Natural killer cell (primary cell): ENCODE results near the gene GFOD2. TPM values are rescaled to one million over a fixed set of nuclear protein-coding genes. Genes with fewer than 3 reads are reported as not detected.

Experiments
- ATAC-seq, 3 donors: fragments of 150-1000 bp in 2 of 3; fragments of 200-7000 bp in 1 of 3; cut with Tn5 transposase; 1 replicate in 1 of 3; 2 replicates in 2 of 3; pipeline ENCODE4 v1.10.0; 2021; ENCODE audit warnings: mild to moderate bottlenecking in 2 of 3, moderate library complexity in 2 of 3
- DNase-seq, 2 donors: peaks; one replicate each; pipeline versions ENCODE4 v3.0.0 to v3.0.0-alpha.2; 2013 to 2021; ENCODE audit warnings: mixed read lengths in 1 of 2
- H3K27ac ChIP-seq: one replicate; pipeline ENCODE4 v1.5.1; 2013; ENCODE audit warnings: mild to moderate bottlenecking, low read length
- H3K27me3 ChIP-seq: one replicate; pipeline ENCODE4 v1.6.1; 2013; ENCODE audit warnings: low read length; ENCODE audit not compliant: control insufficient read depth, insufficient read depth
- H3K36me3 ChIP-seq: one replicate; pipeline ENCODE4 v1.6.1; 2013; ENCODE audit warnings: low read length; ENCODE audit not compliant: control insufficient read depth, insufficient read depth
- H3K4me1 ChIP-seq: one replicate; pipeline ENCODE4 v1.6.1; 2013; ENCODE audit warnings: low read length; ENCODE audit not compliant: control insufficient read depth, insufficient read depth
- H3K4me3 ChIP-seq: one replicate; pipeline ENCODE4 v1.5.1; 2013; ENCODE audit warnings: low read length
- H3K9me3 ChIP-seq: one replicate; pipeline ENCODE4 v1.6.1; 2013; ENCODE audit warnings: low read length; ENCODE audit not compliant: control insufficient read depth, insufficient read depth
- H3K27ac Mint-ChIP-seq, 2 donors: one replicate each; pipeline ENCODE4 v1.8.0; 2022; ENCODE audit warnings: mild to moderate bottlenecking in 2 of 2, mixed read lengths in 2 of 2, moderate library complexity in 1 of 2
- H3K27me3 Mint-ChIP-seq, 2 donors: one replicate each; pipeline ENCODE4 v1.8.0; 2022; ENCODE audit warnings: low read depth in 2 of 2, mixed read lengths in 2 of 2
- H3K36me3 Mint-ChIP-seq: one replicate; pipeline ENCODE4 v1.8.0; 2022; ENCODE audit warnings: mixed read lengths
- H3K4me1 Mint-ChIP-seq, 2 donors: one replicate each; pipeline ENCODE4 v1.8.0; 2022; ENCODE audit warnings: mixed read lengths in 2 of 2
- H3K4me3 Mint-ChIP-seq: one replicate; pipeline ENCODE4 v1.8.0; 2022; ENCODE audit warnings: mild to moderate bottlenecking, moderate library complexity, mixed read lengths
- H3K9me3 Mint-ChIP-seq, 2 donors: one replicate each; pipeline ENCODE4 v1.8.0; 2022; ENCODE audit warnings: mixed read lengths in 2 of 2
- WGBS: methylation state at CpG from one replicate; pipeline ENCODE4 v1.1.7; 2013; ENCODE audit warnings: missing lambda C conversion rate; ENCODE audit not compliant: insufficient coverage; 5-methylcytosine and 5-hydroxymethylcytosine counted together
- intact Hi-C: fragments of 100-400 bp; cut with micrococcal nuclease; formaldehyde crosslinking; loops from one replicate; pipeline ENCODE4 v1.14.2; 2022
- total RNA-seq, 4 donors: library from RNA; stranded (reverse); fragments of 120-200 nt in 1 of 4; gene quantifications; one replicate each; pipeline versions ENCODE4 v1.2.3 to v1.2.4, GENCODE V29; 2013 to 2022
- TF ChIP-seq, protein P1 (sequence below): fragments of 200-600 bp; IDR thresholded peaks from one replicate; pipeline ENCODE4 v1.8.0; 2022; ENCODE audit warnings: antibody characterized with exemption

GFOD2 gene
- total RNA-seq, 3 donors from 2014 or later (not counting 1 experiment from before 2014, with no cell fraction given): 6.5 to 10.9 (median 8.3) TPM

DNA sequence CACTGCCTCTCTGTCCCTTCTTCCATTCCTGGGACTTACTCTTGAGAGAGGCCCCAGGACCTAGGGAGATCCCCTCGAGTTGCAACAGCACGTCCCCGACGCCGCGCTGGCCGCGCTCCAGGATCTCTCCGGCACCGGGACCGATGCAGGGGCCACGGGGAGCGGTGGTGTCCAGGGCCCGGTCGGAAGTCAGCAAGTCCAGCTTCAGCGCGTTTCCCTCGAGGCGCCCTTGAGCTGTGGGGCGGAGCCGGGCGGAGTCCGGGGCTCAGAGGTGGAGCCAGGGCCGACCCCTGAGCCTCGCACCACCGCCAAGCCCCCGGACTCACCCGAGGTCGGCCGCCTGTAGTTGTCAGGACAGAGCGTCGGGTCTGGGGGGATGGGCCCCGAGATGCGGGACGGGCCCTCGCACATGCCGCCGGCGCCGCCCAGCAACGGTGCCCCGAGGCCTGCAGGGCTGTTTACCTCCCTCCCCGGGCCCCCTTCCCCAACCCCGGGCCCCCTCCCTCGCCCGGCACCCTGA, 53.0 kb downstream of the GFOD2 start:
- DNase-seq: peak in 1 of 2 donors; percentile 34
- H3K27ac Mint-ChIP-seq: peak overlapping the region; percentile 65 to 90

DNA sequence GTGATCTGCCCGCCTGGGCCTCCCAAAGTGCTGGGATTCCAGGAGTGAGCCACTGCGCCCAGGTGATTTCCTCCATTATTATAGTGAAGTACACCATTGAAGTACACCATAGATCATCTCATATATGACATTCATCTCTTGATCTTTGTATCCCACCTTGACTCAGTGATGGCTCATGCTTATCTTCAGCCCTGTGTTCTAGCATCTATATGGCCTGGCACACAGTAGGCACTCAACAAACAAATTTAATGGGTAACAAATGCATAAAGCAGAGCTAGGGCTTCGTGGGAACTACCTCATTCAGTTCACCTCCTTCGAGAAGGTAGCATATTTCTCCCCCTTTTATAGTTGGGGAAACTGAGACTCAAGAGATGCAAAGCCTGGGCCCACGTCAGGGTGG, 53.5 kb downstream of the GFOD2 start:
- intact Hi-C loops: loop anchor here (5.0 kb wide), 1 partner anchor 142 kb away; the partner anchor contains the start of genes RANBP10 and TSNAXIP1
- Mint-ChIP-seq H3K4me3 (peak overlapping the region; percentile 68), H3K27ac (peak overlapping the region in 1 of 2 donors; percentile 75), H3K9me3 (no peaks in the 10 kb centered on the region), H3K27me3 (no peaks in the 10 kb centered on the region), H3K36me3 (no peaks in the 10 kb centered on the region), H3K4me1 (peaks cover 5 to 30% of the 10 kb centered on the region in 2 donors)
- no peak overlapping the region for H3K27ac ChIP-seq
- DNase-seq (no peak), ATAC-seq (no peak)
- no peak overlapping the region for H3K4me3 ChIP-seq
- 77% methylated on average over 5 of the region's 5 CpGs for WGBS
- H3K4me1 ChIP-seq: peaks cover 43% of the 10 kb centered on the region
- H3K9me3 ChIP-seq: no peaks in the 10 kb centered on the region
- TF ChIP-seq, protein P1, sequence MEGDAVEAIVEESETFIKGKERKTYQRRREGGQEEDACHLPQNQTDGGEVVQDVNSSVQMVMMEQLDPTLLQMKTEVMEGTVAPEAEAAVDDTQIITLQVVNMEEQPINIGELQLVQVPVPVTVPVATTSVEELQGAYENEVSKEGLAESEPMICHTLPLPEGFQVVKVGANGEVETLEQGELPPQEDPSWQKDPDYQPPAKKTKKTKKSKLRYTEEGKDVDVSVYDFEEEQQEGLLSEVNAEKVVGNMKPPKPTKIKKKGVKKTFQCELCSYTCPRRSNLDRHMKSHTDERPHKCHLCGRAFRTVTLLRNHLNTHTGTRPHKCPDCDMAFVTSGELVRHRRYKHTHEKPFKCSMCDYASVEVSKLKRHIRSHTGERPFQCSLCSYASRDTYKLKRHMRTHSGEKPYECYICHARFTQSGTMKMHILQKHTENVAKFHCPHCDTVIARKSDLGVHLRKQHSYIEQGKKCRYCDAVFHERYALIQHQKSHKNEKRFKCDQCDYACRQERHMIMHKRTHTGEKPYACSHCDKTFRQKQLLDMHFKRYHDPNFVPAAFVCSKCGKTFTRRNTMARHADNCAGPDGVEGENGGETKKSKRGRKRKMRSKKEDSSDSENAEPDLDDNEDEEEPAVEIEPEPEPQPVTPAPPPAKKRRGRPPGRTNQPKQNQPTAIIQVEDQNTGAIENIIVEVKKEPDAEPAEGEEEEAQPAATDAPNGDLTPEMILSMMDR: no peak
- no peaks in the 10 kb centered on the region for H3K27me3 ChIP-seq
- H3K36me3 ChIP-seq: no peaks in the 10 kb centered on the region

More for the DNA sequence above, 53.0 kb downstream of the GFOD2 start:
- Histone ChIP-seq H3K27ac (no peak overlapping the region), H3K9me3 (no peaks in the 10 kb centered on the region), H3K36me3 (no peaks in the 10 kb centered on the region), H3K27me3 (no peaks in the 10 kb centered on the region), H3K4me3 (peak overlapping the region; percentile 50), H3K4me1 (peaks cover 41% of the 10 kb centered on the region)
- intact Hi-C loops: loop anchor here (1.0 to 5.0 kb wide), 2 partner anchors 53 to 141 kb away; partner anchors contain the start of genes GFOD2, RANBP10 and TSNAXIP1
- Mint-ChIP-seq H3K27me3 (no peaks in the 10 kb centered on the region), H3K9me3 (no peaks in the 10 kb centered on the region), H3K4me3 (peak overlapping the region; percentile 35), H3K4me1 (peaks cover 5 to 27% of the 10 kb centered on the region in 2 donors), H3K36me3 (no peaks in the 10 kb centered on the region)
- WGBS: 2% methylated on average over 46 of the region's 46 CpGs
- TF ChIP-seq, protein P1: no peak
- ATAC-seq: peak in 2 of 3 donors; percentile 2 to 4

DNA sequence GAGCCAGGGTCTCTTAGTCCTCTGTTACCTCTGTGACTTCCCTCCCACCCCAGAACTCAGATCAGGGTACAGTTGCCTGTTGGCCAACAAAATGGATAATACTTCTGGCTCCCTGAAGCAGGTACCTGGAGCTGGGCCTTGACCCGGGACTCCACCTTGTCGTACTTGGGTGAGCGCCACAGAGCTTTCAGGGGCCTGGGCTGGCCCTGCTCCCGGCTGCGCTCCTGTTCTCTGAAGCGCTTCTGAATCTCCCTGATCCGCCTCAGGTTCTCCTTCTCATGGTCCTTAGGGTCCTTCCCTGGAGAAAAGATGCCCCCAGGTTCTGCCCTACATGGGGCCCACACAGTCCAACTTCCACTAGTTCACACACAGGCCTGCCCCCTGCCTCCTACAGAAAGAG, 54.2 kb downstream of the GFOD2 start:
- Mint-ChIP-seq H3K4me3 (no peak overlapping the region), H3K36me3 (no peaks in the 10 kb centered on the region), H3K27ac (peak overlapping the region in 1 of 2 donors; percentile 75), H3K27me3 (no peaks in the 10 kb centered on the region), H3K9me3 (no peaks in the 10 kb centered on the region), H3K4me1 (peaks cover 5 to 30% of the 10 kb centered on the region in 2 donors)
- TF ChIP-seq, protein P1: no peak
- no peak for ATAC-seq
- 96% methylated on average over 7 of the region's 7 CpGs for WGBS
- Histone ChIP-seq H3K27me3 (no peaks in the 10 kb centered on the region), H3K4me3 (no peak overlapping the region), H3K27ac (no peak overlapping the region), H3K4me1 (peaks cover 43% of the 10 kb centered on the region), H3K36me3 (no peaks in the 10 kb centered on the region), H3K9me3 (no peaks in the 10 kb centered on the region)
- intact Hi-C loops: loop anchor here (5.0 kb wide), 1 partner anchor 142 kb away; the partner anchor contains the start of genes RANBP10 and TSNAXIP1
- DNase-seq: no peak

DNA sequence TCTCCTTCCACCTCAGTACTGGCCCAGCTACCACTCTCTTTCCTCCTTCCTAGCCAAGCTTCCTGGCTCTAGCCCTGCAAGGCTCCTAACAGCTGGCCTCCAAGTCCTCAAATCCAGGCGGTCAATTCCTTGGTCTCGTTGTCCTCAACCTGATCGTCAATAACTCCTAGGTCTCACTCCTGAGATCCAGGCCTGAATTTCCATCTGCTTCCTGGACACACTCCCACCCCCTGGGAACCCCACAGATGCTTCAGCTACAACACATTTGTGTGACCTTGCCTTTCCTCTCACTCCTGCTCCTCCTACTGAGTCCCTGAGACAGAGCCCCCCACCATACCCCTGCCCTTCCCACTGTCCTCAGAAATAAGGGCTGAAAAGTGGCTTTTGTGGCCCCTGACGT, 54.9 kb downstream of the GFOD2 start:
- DNase-seq: no peak
- H3K9me3 ChIP-seq: no peaks in the 10 kb centered on the region
- intact Hi-C loops: no loop called here
- no peak overlapping the region for H3K4me3 Mint-ChIP-seq
- no peak overlapping the region for H3K27ac ChIP-seq
- no peaks in the 10 kb centered on the region for H3K9me3 Mint-ChIP-seq
- peaks cover 48% of the 10 kb centered on the region for H3K4me1 ChIP-seq
- H3K27ac Mint-ChIP-seq: peak overlapping the region in 1 of 2 donors; percentile 75
- TF ChIP-seq, protein P1: no peak
- H3K4me1 Mint-ChIP-seq: peaks cover 5 to 36% of the 10 kb centered on the region in 2 donors
- 91% methylated on average over 4 of the region's 4 CpGs for WGBS
- ATAC-seq: no peak
- H3K27me3 Mint-ChIP-seq: no peaks in the 10 kb centered on the region
- H3K27me3 ChIP-seq: no peaks in the 10 kb centered on the region
- no peaks in the 10 kb centered on the region for H3K36me3 ChIP-seq
- no peak overlapping the region for H3K4me3 ChIP-seq
- H3K36me3 Mint-ChIP-seq: no peaks in the 10 kb centered on the region
